K562 (cell line): ENCODE measurements around the gene SNAI1. TPM values are rescaled to one million over a fixed set of nuclear protein-coding genes. Genes with fewer than 3 reads are reported as not detected.

ENCODE experiments used
- ATAC-seq: fragments of 200-7000 bp; cut with Tn5 transposase; 3 replicates; pipeline ENCODE4 v1.9.1; 2020; ENCODE audit warnings: moderate library complexity
- BruUV-seq: library from RNA; stranded (reverse); fragments of 400-500 nt; replicated peaks from 2 replicates; lab custom pipeline; 2021; lab: Mats Ljungman, UMichigan
- CTCF ChIA-PET: fragments of 300-600 bp; formaldehyde crosslinking; extraction: SDS; loops from one replicate; lab custom pipeline; 2021; ENCODE audit warnings: low intra/inter-chr PET ratio; lab: Yijun Ruan, JAX
- POLR2A ChIA-PET: fragments of 300-600, 350-650 bp; sonication (Branson Sonifier 250); formaldehyde crosslinking; extraction: SDS; loops from one replicate; lab custom pipeline; 2021; ENCODE audit warnings: antibody characterized with exemption, inconsistent platforms; lab: Yijun Ruan, JAX
- DNase-seq, 4 experiments: peaks; one replicate each; pipeline versions ENCODE4 v3.0.0 to v3.0.0-alpha.2; 2011 to 2018; ENCODE audit warnings: low spot score in 3 of 4, mixed read lengths in 3 of 4; ENCODE audit errors: extremely low read depth in 1 of 4
- FAIRE-seq: peaks from 2 replicates; lab custom pipeline; 2011; peaks lifted over from hg19 to GRCh38; lab: Jason Lieb, UNC
- H2AFZ ChIP-seq: 2 replicates; pipeline ENCODE4 v1.6.0; 2011; ENCODE audit warnings: low read depth, low read length, control low read depth, inconsistent platforms
- H3K27ac ChIP-seq: fragments of 200-600 bp; 3 replicates; pipeline ENCODE4 v1.8.0; 2011; ENCODE audit warnings: low read depth, mild to moderate bottlenecking, control low read depth, inconsistent platforms, low read length, moderate library complexity, mixed read lengths; ENCODE audit errors: extremely low read depth
- H3K27me3 ChIP-seq, 2 experiments: fragments of 300-600 bp in 1 of 2; 2 replicates in 1 of 2; 3 replicates in 1 of 2; pipeline versions ENCODE4 v1.6.0 to v1.8.0; 2011; ENCODE audit warnings: inconsistent platforms in 2 of 2, low read length in 2 of 2, mild to moderate bottlenecking in 1 of 2, mixed read lengths in 1 of 2, moderate library complexity in 1 of 2; ENCODE audit not compliant: control insufficient read depth in 2 of 2, insufficient read depth in 2 of 2
- H3K36me3 ChIP-seq: fragments of 300-600 bp; 3 replicates; pipeline ENCODE4 v1.8.0; 2011; ENCODE audit warnings: mild to moderate bottlenecking, low read length, inconsistent platforms; ENCODE audit not compliant: control insufficient read depth, insufficient read depth
- H3K4me1 ChIP-seq, 2 experiments: fragments of 200-600 bp in 1 of 2; replicated peaks in 1 of 2; 2 replicates in 1 of 2; 3 replicates in 1 of 2; pipeline versions ENCODE4 v1.5.1 to v1.8.0; 2011; ENCODE audit warnings: inconsistent platforms in 2 of 2, low read length in 2 of 2, mild to moderate bottlenecking in 1 of 2, mixed read lengths in 1 of 2, moderate library complexity in 1 of 2; ENCODE audit not compliant: control insufficient read depth in 2 of 2, insufficient read depth in 2 of 2
- H3K4me2 ChIP-seq: 2 replicates; pipeline ENCODE4 v1.6.1; 2011; ENCODE audit warnings: low read length, control low read depth, inconsistent platforms, mixed read lengths; ENCODE audit not compliant: insufficient read depth
- H3K4me3 ChIP-seq: fragments of 200-600 bp; sonication (generic), shearing (Covaris generic); 2 replicates; pipeline ENCODE4 v1.5.1; 2016; ENCODE audit warnings: control low read depth, inconsistent platforms
- H3K79me2 ChIP-seq: fragments of 200-600 bp; 3 replicates; pipeline ENCODE4 v1.8.0; 2011; ENCODE audit warnings: low read length, inconsistent platforms; ENCODE audit not compliant: control insufficient read depth, insufficient read depth
- H3K9ac ChIP-seq, 2 experiments: 2 replicates each; pipeline versions ENCODE4 v1.6.0 to v1.6.1; 2011; ENCODE audit warnings: low read depth in 2 of 2, low read length in 2 of 2, control low read depth in 1 of 2, inconsistent platforms in 1 of 2, mild to moderate bottlenecking in 1 of 2, mixed read lengths in 1 of 2; ENCODE audit not compliant: insufficient read depth in 1 of 2
- H3K9me1 ChIP-seq: one replicate; pipeline ENCODE4 v1.6.0; 2011; ENCODE audit warnings: inconsistent platforms, mild to moderate bottlenecking, low read length, moderate library complexity; ENCODE audit not compliant: control insufficient read depth, insufficient read depth
- H3K9me3 ChIP-seq: replicated peaks from 2 replicates; pipeline ENCODE4 v1.5.1; 2011; ENCODE audit warnings: low read depth, low read length, inconsistent platforms; ENCODE audit not compliant: control insufficient read depth, insufficient read depth
- H4K20me1 ChIP-seq: replicated peaks from 2 replicates; pipeline ENCODE4 v1.6.1; 2011; ENCODE audit warnings: low read length, inconsistent platforms, mixed read lengths; ENCODE audit not compliant: control insufficient read depth, insufficient read depth
- BRCA1 ChIP-seq, 2 experiments: fragments of 450-650 bp in 1 of 2; sonication (generic) in 1 of 2; formaldehyde crosslinking in 1 of 2; IDR thresholded peaks; 2 replicates each; pipeline versions ENCODE4 v1.5.0 to v1.6.1; 2017 to 2020; ENCODE audit warnings: mild to moderate bottlenecking in 1 of 2, missing genetic modification reagents in 1 of 2
- GATA2 ChIP-seq: sonication (generic); formaldehyde crosslinking; IDR thresholded peaks from 2 replicates; pipeline ENCODE4 v1.4.0; 2020; ENCODE audit warnings: mild to moderate bottlenecking, missing genetic modification reagents
- MYNN ChIP-seq, 2 experiments: sonication (generic); formaldehyde crosslinking in 1 of 2; IDR thresholded peaks; 2 replicates each; pipeline versions ENCODE4 v1.5.0 to v1.6.1; 2016 to 2020; ENCODE audit warnings: antibody characterized with exemption in 1 of 2, missing genetic modification reagents in 1 of 2
- POLR2G ChIP-seq: fragments of 200-400 bp; formaldehyde crosslinking; IDR thresholded peaks from 2 replicates; pipeline ENCODE4 v1.6.1; 2017; ENCODE audit warnings: low read depth, mild to moderate bottlenecking, antibody characterized with exemption, low read length, moderate library complexity
- RBM34 ChIP-seq: fragments of 200-400 bp; formaldehyde crosslinking; IDR thresholded peaks from 2 replicates; pipeline ENCODE4 v1.6.1; 2018; ENCODE audit warnings: low read length, borderline replicate concordance; ENCODE audit not compliant: insufficient read depth
- SAP30 ChIP-seq: fragments of 200-600 bp; sonication (generic); IDR thresholded peaks from 2 replicates; pipeline ENCODE4 v1.6.1; 2012; ENCODE audit warnings: borderline replicate concordance, low read depth, mild to moderate bottlenecking, moderate library complexity, low read length, control low read depth, inconsistent platforms; ENCODE audit not compliant: insufficient read depth, poor library complexity, severe bottlenecking
- STAG1 ChIP-seq: sonication (generic); formaldehyde crosslinking; IDR thresholded peaks from 2 replicates; pipeline ENCODE4 v1.5.0; 2020; ENCODE audit warnings: missing genetic modification reagents, borderline replicate concordance
- TEAD4 ChIP-seq, 2 experiments: sonication (generic) in 1 of 2; formaldehyde crosslinking in 1 of 2; IDR thresholded peaks; 2 replicates each; pipeline versions ENCODE4 v1.6.1 to v1.8.0; 2012 to 2022; ENCODE audit warnings: borderline replicate concordance in 1 of 2, inconsistent platforms in 1 of 2, low read length in 1 of 2, mild to moderate bottlenecking in 1 of 2, missing genetic modification reagents in 1 of 2
- ZBTB7A ChIP-seq: IDR thresholded peaks from 2 replicates; pipeline ENCODE4 v1.6.1; 2011; ENCODE audit warnings: low read depth, mild to moderate bottlenecking, low read length, moderate library complexity, borderline replicate concordance; ENCODE audit not compliant: control insufficient read depth
- ZNF354B ChIP-seq: fragments of 250-450 bp; sonication (Bioruptor Pico); IDR thresholded peaks from 2 replicates; pipeline ENCODE4 v1.4.0; 2020
- ZNF449 ChIP-seq: fragments of 250-450 bp; sonication (Bioruptor Pico); IDR thresholded peaks from 2 replicates; pipeline ENCODE4 v1.8.0; 2022; ENCODE audit warnings: moderate library complexity, mild to moderate bottlenecking, inconsistent platforms
- ZNF785 ChIP-seq: fragments of 250-450 bp; sonication (Bioruptor Pico); IDR thresholded peaks from 2 replicates; pipeline ENCODE4 v1.4.0; 2020; ENCODE audit warnings: mild to moderate bottlenecking
- WGBS: fragments of 100-300 bp; shearing (Covaris generic); methylation state at CpG from one replicate; pipeline ENCODE4 v1.1.6; 2016; ENCODE audit warnings: low coverage, mixed read lengths; ENCODE audit not compliant: insufficient coverage; ENCODE audit errors: missing lambda C conversion rate; 5-methylcytosine and 5-hydroxymethylcytosine counted together
- in situ Hi-C: fragments of 300-500 bp; cut with MboI; formaldehyde crosslinking; loops from 4 replicates; pipeline ENCODE4 v1.15.0; 2018; ENCODE audit warnings: inconsistent platforms, mixed read lengths
- intact Hi-C: fragments of 100-400 bp; cut with micrococcal nuclease; formaldehyde crosslinking; loops from 2 replicates; pipeline ENCODE4 v1.14.2; 2022
- polyA plus RNA-seq, 8 experiments: library from polyadenylated mRNA; depleted of rRNA in 4 of 8; stranded (reverse) in 5 of 8; unstranded in 3 of 8; fragments of >200 nt; fragmentation: Nextera tagmentation in 2 of 8; fragmentation: Illumina TruSeq in 1 of 8; extraction: Ambion mirVana in 2 of 8; extraction: Trizol in 1 of 8; gene quantifications; 2 replicates each; pipeline versions ENCODE4 v1.2.1 to v1.2.3, GENCODE V29; 2011 to 2014; ENCODE audit warnings: inconsistent platforms in 1 of 8, missing spikeins in 1 of 8
- total RNA-seq, 7 experiments: library from RNA; depleted of rRNA in 6 of 7; stranded (reverse); fragments of >200 nt in 6 of 7; fragmentation: Illumina TruSeq in 2 of 7; extraction: Trizol in 2 of 7; gene quantifications; 2 replicates each; pipeline versions ENCODE4 v1.2.1 to v1.2.3, GENCODE V29; 2011 to 2021; ENCODE audit warnings: low replicate concordance in 1 of 7

Gene SNAI1
- total and polyA plus RNA-seq, 9 of the 15 experiments (the other 6 are each of a cell fraction or from before 2014, with no cell fraction given), result 0.32 to 11.6 (median 2.0) TPM

- H3K79me2 ChIP-seq, result peaks cover 50% of the 10 kb centered on the region
- peak overlapping the region; percentile 95 to 99; a peak in 3 of 4 replicates for H3K9ac ChIP-seq
- H3K27ac ChIP-seq, result peak overlapping the region; percentile 12; the same call in 1 of the 3 replicates
- no peak for FAIRE-seq
- intact Hi-C loops, result loop anchor here (10.0 kb wide), 1 partner anchor 481 kb away; no protein-coding TSS in a partner anchor
- H3K4me1 ChIP-seq, result peaks cover 72 to 74% of the 10 kb centered on the region in 2 experiments
- ChIA-PET POLR2A (interaction anchor here (0.6 to 6.3 kb wide), 29 partner anchors 10 to 534 kb away, joined by 3 to 78 read pairs (median 5); partner anchors contain the start of genes CEBPB and RNF114), CTCF (interaction anchor here (8.4 kb wide), 1 partner anchor 87 kb away, joined by 100 read pairs; no protein-coding TSS in a partner anchor)
- H4K20me1 ChIP-seq, result no peaks in the 10 kb centered on the region; the same call in 1 of the 2 replicates
- no peaks in the 10 kb centered on the region for H3K27me3 ChIP-seq
- in situ Hi-C loops, result loop anchor here (5.0 kb wide), 2 partner anchors 88 to 183 kb away; no protein-coding TSS in a partner anchor
- peak in 2 of 4 experiments; percentile 51 to 59 for DNase-seq
- H3K36me3 ChIP-seq, result peaks cover 52% of the 10 kb centered on the region
- 56% methylated on average over 16 of the region's 18 CpGs for WGBS
- H3K4me2 ChIP-seq, result peak overlapping the region; percentile 98
- H3K9me1 ChIP-seq, result peaks cover 8% of the 10 kb centered on the region
- H3K4me3 ChIP-seq, result peak overlapping the region; percentile 92
- no peaks in the 10 kb centered on the region for H3K9me3 ChIP-seq
- no peak for ATAC-seq
- no peak overlapping the region for H2AFZ ChIP-seq
- no TSS peak for BruUV-seq
- no peak for TF ChIP-seq TEAD4 (IDR thresholded peaks at IDR 0.05; ENCODE audit: low read length)
- TF ChIP-seq TEAD4 (CRISPR knock-in tag; IDR thresholded peaks at IDR 0.05; ENCODE audit: borderline replicate concordance), result 0 out of 2 replicates have a peak, but pooled peaks have one; percentile 16
- no peak for TF ChIP-seq STAG1 (CRISPR knock-in tag)
- TF ChIP-seq SAP30, result no peak
- TF ChIP-seq BRCA1 (IDR thresholded peaks at IDR 0.05), result no peak
- TF ChIP-seq BRCA1 (CRISPR knock-in tag; IDR thresholded peaks at IDR 0.05), result no peak
- no peak for TF ChIP-seq MYNN (IDR thresholded peaks at IDR 0.05)
- no peak for TF ChIP-seq MYNN (CRISPR knock-in tag; IDR thresholded peaks at IDR 0.05)
- TF ChIP-seq ZNF449 (CRISPR knock-in tag), result no peak
- peak; percentile 25; the same call in 1 of the 2 replicates for TF ChIP-seq ZBTB7A
- no peak for TF ChIP-seq RBM34
- no peak for TF ChIP-seq GATA2 (CRISPR knock-in tag)
- no peak for TF ChIP-seq ZNF354B (CRISPR knock-in tag)
- TF ChIP-seq POLR2G, result peak; percentile 73
- TF ChIP-seq ZNF785, result no peak
Measured at GRCh38 chr20:49983848-49984408, 1.1 kb downstream of the SNAI1 start.
